ENCODE data around the gene PCCA. TPM values are rescaled to one million over a fixed set of nuclear protein-coding genes. Genes with fewer than 3 reads are reported as not detected.

Gene PCCA
- polyA plus RNA-seq, 2 of the 4 experiments (the other 2 are of a cell fraction), result 13.2 to 13.7 TPM

DNA sequence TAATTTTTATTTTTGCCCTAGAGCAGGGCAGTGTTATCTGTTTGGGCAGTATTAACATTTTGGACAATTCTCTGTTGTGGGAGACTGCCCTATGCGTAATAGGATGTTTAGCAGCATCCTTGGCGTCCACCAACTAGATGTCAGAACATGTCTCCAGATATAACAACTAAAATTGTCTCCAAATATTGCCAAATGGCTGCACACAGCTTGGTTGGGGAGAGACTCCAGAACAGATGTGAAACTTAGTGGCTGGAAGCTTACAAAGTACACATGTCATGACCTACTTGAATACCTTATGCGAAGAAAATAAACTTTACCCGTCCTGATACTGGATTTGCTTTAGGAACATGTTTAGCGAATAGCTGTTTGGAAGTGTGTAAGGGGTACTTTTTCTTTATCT is 376.7 kb downstream of the PCCA start:
- TF ChIP-seq HEYL (CRISPR knock-in tag; IDR thresholded peaks at IDR 0.05), result no peak
- 93% methylated on average over 5 of the region's 5 CpGs for WGBS (ENCODE audit: missing lambda C conversion rate)
- ATAC-seq (no peak), FAIRE-seq (no peak), DNase-seq (ENCODE audit: low read depth in 1 of 2, low spot score in 1 of 2) (no peak)
- CTCF ChIA-PET, result no interaction called here
- POLR2A ChIA-PET, result no interaction called here
- Histone ChIP-seq H3K27ac (no peak overlapping the region), H3K4me1 (no peaks in the 10 kb centered on the region), H3K4me2 (no peak overlapping the region), H3K9me3 (no peaks in the 10 kb centered on the region), H3K4me3 (no peak overlapping the region)

GRCh38 chr13:100470866-100471505 is 382.1 kb downstream of the PCCA start:
- H3K4me3 ChIP-seq, result no peak overlapping the region
- ChIA-PET CTCF (no interaction called here), POLR2A (no interaction called here)
- WGBS (ENCODE audit: missing lambda C conversion rate), result 87% methylated on average over 5 of the region's 5 CpGs
- no peaks in the 10 kb centered on the region for H3K4me1 ChIP-seq
- ATAC-seq (no peak), FAIRE-seq (no peak), DNase-seq (ENCODE audit: low read depth in 1 of 2, low spot score in 1 of 2) (no peak)
- TF ChIP-seq ZC3H11A (IDR thresholded peaks at IDR 0.05), result no peak
- no peak for TF ChIP-seq ELK1 (IDR thresholded peaks at IDR 0.05; ENCODE audit: low read depth, low read length)
- no peak for TF ChIP-seq HOXB13 (CRISPR knock-in tag; IDR thresholded peaks at IDR 0.05; ENCODE audit: low read depth)
- TF ChIP-seq, protein P1, sequence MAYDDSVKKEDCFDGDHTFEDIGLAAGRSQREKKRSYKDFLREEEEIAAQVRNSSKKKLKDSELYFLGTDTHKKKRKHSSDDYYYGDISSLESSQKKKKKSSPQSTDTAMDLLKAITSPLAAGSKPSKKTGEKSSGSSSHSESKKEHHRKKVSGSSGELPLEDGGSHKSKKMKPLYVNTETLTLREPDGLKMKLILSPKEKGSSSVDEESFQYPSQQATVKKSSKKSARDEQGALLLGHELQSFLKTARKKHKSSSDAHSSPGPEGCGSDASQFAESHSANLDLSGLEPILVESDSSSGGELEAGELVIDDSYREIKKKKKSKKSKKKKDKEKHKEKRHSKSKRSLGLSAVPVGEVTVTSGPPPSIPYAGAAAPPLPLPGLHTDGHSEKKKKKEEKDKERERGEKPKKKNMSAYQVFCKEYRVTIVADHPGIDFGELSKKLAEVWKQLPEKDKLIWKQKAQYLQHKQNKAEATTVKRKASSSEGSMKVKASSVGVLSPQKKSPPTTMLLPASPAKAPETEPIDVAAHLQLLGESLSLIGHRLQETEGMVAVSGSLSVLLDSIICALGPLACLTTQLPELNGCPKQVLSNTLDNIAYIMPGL (CRISPR knock-in tag; IDR thresholded peaks at IDR 0.05; ENCODE audit: borderline replicate concordance), result no peak
- no peak for TF ChIP-seq RAD21 (conservative IDR thresholded peaks at IDR 0.05 in 1 of 2, IDR thresholded peaks at IDR 0.05 in 1 of 2)
- no peak overlapping the region for H3K4me2 ChIP-seq
- no peaks in the 10 kb centered on the region for H3K9me3 ChIP-seq
- H3K27ac ChIP-seq, result no peak overlapping the region

GRCh38 chr13:100473087-100473486 is 384.2 kb downstream of the PCCA start:
- Histone ChIP-seq H3K9me3 (no peaks in the 10 kb centered on the region), H3K4me2 (no peak overlapping the region), H3K4me3 (no peak overlapping the region), H3K27ac (no peak overlapping the region), H3K4me1 (no peaks in the 10 kb centered on the region)
- no peak for FAIRE-seq
- no peak for ATAC-seq
- no peak for TF ChIP-seq RCOR1 (IDR thresholded peaks at IDR 0.05; ENCODE audit: low read depth, low read length)
- no peak for TF ChIP-seq NR3C1 (IDR thresholded peaks at IDR 0.05)
- no peak for TF ChIP-seq HOXA7 (CRISPR knock-in tag; IDR thresholded peaks at IDR 0.05)
- TF ChIP-seq, protein P2, sequence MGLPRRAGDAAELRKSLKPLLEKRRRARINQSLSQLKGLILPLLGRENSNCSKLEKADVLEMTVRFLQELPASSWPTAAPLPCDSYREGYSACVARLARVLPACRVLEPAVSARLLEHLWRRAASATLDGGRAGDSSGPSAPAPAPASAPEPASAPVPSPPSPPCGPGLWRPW (IDR thresholded peaks at IDR 0.05), result no peak
- TF ChIP-seq HOXB5 (CRISPR knock-in tag; IDR thresholded peaks at IDR 0.05), result no peak
- TF ChIP-seq ELK1 (IDR thresholded peaks at IDR 0.05; ENCODE audit: low read depth, low read length), result no peak
- TF ChIP-seq CBX2 (IDR thresholded peaks at IDR 0.05; ENCODE audit: borderline replicate concordance, low read depth), result no peak
- TF ChIP-seq ZNF302 (CRISPR knock-in tag; IDR thresholded peaks at IDR 0.05), result no peak
- TF ChIP-seq NPAS2 (CRISPR knock-in tag; IDR thresholded peaks at IDR 0.05; ENCODE audit: borderline replicate concordance), result no peak
- TF ChIP-seq ZSCAN20 (CRISPR knock-in tag; IDR thresholded peaks at IDR 0.05), result no peak
- TF ChIP-seq PHF8 (IDR thresholded peaks at IDR 0.05; ENCODE audit: borderline replicate concordance, low read depth), result no peak
- no peak for TF ChIP-seq PBX3 (IDR thresholded peaks at IDR 0.05)
- no peak for TF ChIP-seq FOXS1 (CRISPR knock-in tag; IDR thresholded peaks at IDR 0.05)
- no peak for TF ChIP-seq KDM1A (IDR thresholded peaks at IDR 0.05; ENCODE audit: low read depth)
- no peak for TF ChIP-seq RAD21 (conservative IDR thresholded peaks at IDR 0.05 in 1 of 2, IDR thresholded peaks at IDR 0.05 in 1 of 2)
- TF ChIP-seq BHLHE40 (IDR thresholded peaks at IDR 0.05; ENCODE audit: low read depth, low read length), result no peak
- TF ChIP-seq JUN (IDR thresholded peaks at IDR 0.05), result no peak
- no peak for TF ChIP-seq RFX5 (IDR thresholded peaks at IDR 0.05)
- no peak for TF ChIP-seq MYC (IDR thresholded peaks at IDR 0.05; ENCODE audit: borderline replicate concordance, low read length)
- TF ChIP-seq RNF2 (IDR thresholded peaks at IDR 0.05; ENCODE audit: borderline replicate concordance, low read depth), result no peak
- CTCF ChIA-PET, result no interaction called here
- DNase-seq (ENCODE audit: low read depth in 1 of 2, low spot score in 1 of 2), result no peak
- 87% methylated on average over 10 of the region's 10 CpGs for WGBS (ENCODE audit: missing lambda C conversion rate)
- POLR2A ChIA-PET, result no interaction called here

All from A549 (cell line).